SK-N-SH (cell line): ENCODE results near the gene PSEN2. TPM values are rescaled to one million over a fixed set of nuclear protein-coding genes. Genes with fewer than 3 reads are reported as not detected.

Experiments used
- CTCF ChIA-PET: fragments of 300-600, 350-600 bp; formaldehyde crosslinking; extraction: SDS; loops from one replicate; lab custom pipeline; 2021; lab: Yijun Ruan, JAX
- POLR2A ChIA-PET: fragments of 350-600 bp; sonication (Branson Sonifier 250); formaldehyde crosslinking; extraction: SDS; loops from one replicate; lab custom pipeline; 2020; ENCODE audit warnings: antibody characterized with exemption, inconsistent platforms; lab: Yijun Ruan, JAX
- DNase-seq: peaks from one replicate; pipeline ENCODE4 v3.0.0; 2012
- H2AFZ ChIP-seq: fragments of 200-600 bp; sonication (generic); 2 replicates; pipeline ENCODE4 v1.8.1; 2016; ENCODE audit warnings: antibody characterized with exemption, mild to moderate bottlenecking, low read depth
- H3F3A ChIP-seq: fragments of 200-600 bp; sonication (generic); replicated peaks from 2 replicates; pipeline ENCODE3; 2016; ENCODE audit warnings: antibody characterized with exemption, mild to moderate bottlenecking; ENCODE audit not compliant: insufficient read depth
- H3K27ac ChIP-seq, 2 experiments: fragments of 200-500 bp in 1 of 2; fragments of 200-600 bp in 1 of 2; sonication (Bioruptor generic) in 1 of 2; sonication (generic), shearing (Covaris generic) in 1 of 2; 2 replicates each; pipeline versions ENCODE4 v1.5.1 to v1.6.1; 2014 to 2016; ENCODE audit warnings: low read depth in 2 of 2, inconsistent platforms in 1 of 2, low read length in 1 of 2, mild to moderate bottlenecking in 1 of 2, mixed read lengths in 1 of 2
- H3K27me3 ChIP-seq: fragments of 200-600 bp; sonication (generic), shearing (Covaris generic); 2 replicates; pipeline ENCODE4 v1.6.1; 2016; ENCODE audit warnings: mixed run types; ENCODE audit not compliant: insufficient read depth
- H3K36me3 ChIP-seq, 2 experiments: fragments of 200-500 bp in 1 of 2; fragments of 200-600 bp in 1 of 2; sonication (Bioruptor generic) in 1 of 2; sonication (generic) in 1 of 2; replicated peaks in 1 of 2; 2 replicates each; pipeline versions ENCODE3 to v1.5.1; 2014 to 2016; ENCODE audit warnings: low read length in 1 of 2, mild to moderate bottlenecking in 1 of 2; ENCODE audit not compliant: insufficient read depth in 2 of 2, control insufficient read depth in 1 of 2
- H3K4me1 ChIP-seq, 2 experiments: fragments of 200-500 bp in 1 of 2; fragments of 200-600 bp in 1 of 2; sonication (Bioruptor generic) in 1 of 2; sonication (generic), shearing (Covaris generic) in 1 of 2; 2 replicates each; pipeline versions ENCODE4 v1.5.1 to v1.6.1; 2014 to 2016; ENCODE audit warnings: low read depth in 1 of 2, low read length in 1 of 2, mixed run types in 1 of 2; ENCODE audit not compliant: insufficient read depth in 2 of 2, control insufficient read depth in 1 of 2
- H3K4me2 ChIP-seq: fragments of 200-600 bp; sonication (generic), shearing (Covaris generic); 2 replicates; pipeline ENCODE4 v1.6.1; 2017; ENCODE audit warnings: mixed run types
- H3K4me3 ChIP-seq, 2 experiments: fragments of 200-500 bp in 1 of 2; fragments of 200-600 bp in 1 of 2; sonication (Bioruptor generic) in 1 of 2; sonication (generic), shearing (Covaris generic) in 1 of 2; 2 replicates each; pipeline versions ENCODE4 v1.5.1 to v1.8.1; 2014 to 2016; ENCODE audit warnings: low read depth in 2 of 2, inconsistent platforms in 1 of 2, low read length in 1 of 2, mild to moderate bottlenecking in 1 of 2, mixed read lengths in 1 of 2, moderate library complexity in 1 of 2
- H3K79me2 ChIP-seq: fragments of 200-600 bp; sonication (generic); 2 replicates; pipeline ENCODE4 v1.8.1; 2017; ENCODE audit warnings: mild to moderate bottlenecking; ENCODE audit not compliant: insufficient read depth
- H3K9ac ChIP-seq: fragments of 200-600 bp; sonication (generic); 2 replicates; pipeline ENCODE4 v1.6.1; 2017; ENCODE audit warnings: mixed run types
- H3K9me2 ChIP-seq: fragments of 200-600 bp; sonication (generic); 2 replicates; pipeline ENCODE4 v1.6.1; 2017; ENCODE audit warnings: mixed run types
- H3K9me3 ChIP-seq: fragments of 200-600 bp; sonication (generic); 2 replicates; pipeline ENCODE4 v1.6.1; 2017; ENCODE audit warnings: mixed run types, mild to moderate bottlenecking, moderate library complexity
- H4K20me1 ChIP-seq: fragments of 200-600 bp; sonication (generic); 2 replicates; pipeline ENCODE4 v1.6.1; 2017; ENCODE audit warnings: mild to moderate bottlenecking, mixed run types; ENCODE audit not compliant: insufficient read depth
- EP300 ChIP-seq, 2 experiments: IDR thresholded peaks; 2 replicates each; pipeline versions ENCODE4 v1.4.0 to v1.6.1; 2012; ENCODE audit warnings: borderline replicate concordance in 1 of 2, low read depth in 1 of 2, low read length in 1 of 2
- EZH2phosphoT487 ChIP-seq: fragments of 200-600 bp; sonication (generic); IDR thresholded peaks from 2 replicates; pipeline ENCODE4 v1.6.1; 2017; ENCODE audit warnings: low read depth, mixed run types, mild to moderate bottlenecking, antibody characterized with exemption, moderate library complexity, borderline replicate concordance
- GATA2 ChIP-seq: sonication (generic); formaldehyde crosslinking; IDR thresholded peaks from 2 replicates; pipeline ENCODE4 v1.5.0; 2020; ENCODE audit warnings: mild to moderate bottlenecking, missing genetic modification reagents
- NFIC ChIP-seq: IDR thresholded peaks from 2 replicates; pipeline ENCODE4 v1.4.0; 2012; ENCODE audit warnings: borderline replicate concordance
- POLR2AphosphoS5 ChIP-seq: IDR thresholded peaks from 2 replicates; pipeline ENCODE4 v1.6.1; 2012; ENCODE audit warnings: low read depth, low read length
- RAD21 ChIP-seq: IDR thresholded peaks from 2 replicates; pipeline ENCODE4 v1.6.1; 2012; ENCODE audit warnings: mild to moderate bottlenecking, low read length
- RFX5 ChIP-seq: IDR thresholded peaks from 2 replicates; pipeline ENCODE4 v1.6.1; 2012; ENCODE audit warnings: mild to moderate bottlenecking, improper control_type of control experiment, low read length
- RXRA ChIP-seq: IDR thresholded peaks from 2 replicates; pipeline ENCODE4 v1.4.0; 2012; ENCODE audit warnings: low read depth, mild to moderate bottlenecking, borderline replicate concordance
- WGBS: methylation state at CpG from one replicate; pipeline ENCODE4 v1.1.6; 2017; ENCODE audit warnings: low lambda C conversion rate; 5-methylcytosine and 5-hydroxymethylcytosine counted together
- polyA plus RNA-seq, 3 experiments: library from polyadenylated mRNA; depleted of rRNA; stranded (reverse); fragments of >200 nt; gene quantifications; 2 replicates each; pipeline ENCODE4 v1.2.3, GENCODE V29; 2012
- TF ChIP-seq, protein P1 (sequence below): IDR thresholded peaks from 2 replicates; pipeline ENCODE4 v1.6.1; 2012; ENCODE audit warnings: mild to moderate bottlenecking, low read depth, low read length, moderate library complexity
- TF ChIP-seq, protein P2 (sequence below): IDR thresholded peaks from 2 replicates; pipeline ENCODE4 v1.4.0; 2012; ENCODE audit warnings: low read depth, borderline replicate concordance

PSEN2 gene
- polyA plus RNA-seq, 1 of the 3 experiments (the other 2 are of a cell fraction), result 20.2 TPM

DNA sequence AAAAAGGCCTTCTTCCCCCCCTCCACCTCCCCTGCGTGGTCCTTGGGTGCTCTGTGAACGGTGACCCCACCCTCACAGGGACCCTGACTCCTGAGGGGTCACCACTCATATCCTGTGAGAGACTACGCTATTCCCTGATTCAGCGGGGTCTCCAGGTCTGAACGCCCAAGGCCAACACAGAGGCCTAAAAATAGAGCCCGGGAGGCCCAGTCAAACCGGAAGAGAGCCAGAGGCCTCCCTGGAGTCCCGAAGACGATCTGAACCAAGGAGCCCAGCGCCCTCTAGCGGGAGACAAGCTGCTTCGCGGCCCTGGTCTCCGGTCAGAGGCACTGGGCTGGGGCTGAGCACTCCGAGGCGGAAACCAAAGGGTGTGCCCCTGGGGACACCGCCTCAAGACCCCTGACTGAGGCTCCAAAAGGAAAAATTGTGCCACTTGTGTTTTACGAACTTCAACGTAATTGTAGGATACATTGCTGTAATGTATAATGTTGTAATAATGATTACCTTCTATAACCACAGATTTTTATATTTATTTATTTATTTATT is 42.4 kb upstream of the PSEN2 start (continued):
- TF ChIP-seq, protein P1, sequence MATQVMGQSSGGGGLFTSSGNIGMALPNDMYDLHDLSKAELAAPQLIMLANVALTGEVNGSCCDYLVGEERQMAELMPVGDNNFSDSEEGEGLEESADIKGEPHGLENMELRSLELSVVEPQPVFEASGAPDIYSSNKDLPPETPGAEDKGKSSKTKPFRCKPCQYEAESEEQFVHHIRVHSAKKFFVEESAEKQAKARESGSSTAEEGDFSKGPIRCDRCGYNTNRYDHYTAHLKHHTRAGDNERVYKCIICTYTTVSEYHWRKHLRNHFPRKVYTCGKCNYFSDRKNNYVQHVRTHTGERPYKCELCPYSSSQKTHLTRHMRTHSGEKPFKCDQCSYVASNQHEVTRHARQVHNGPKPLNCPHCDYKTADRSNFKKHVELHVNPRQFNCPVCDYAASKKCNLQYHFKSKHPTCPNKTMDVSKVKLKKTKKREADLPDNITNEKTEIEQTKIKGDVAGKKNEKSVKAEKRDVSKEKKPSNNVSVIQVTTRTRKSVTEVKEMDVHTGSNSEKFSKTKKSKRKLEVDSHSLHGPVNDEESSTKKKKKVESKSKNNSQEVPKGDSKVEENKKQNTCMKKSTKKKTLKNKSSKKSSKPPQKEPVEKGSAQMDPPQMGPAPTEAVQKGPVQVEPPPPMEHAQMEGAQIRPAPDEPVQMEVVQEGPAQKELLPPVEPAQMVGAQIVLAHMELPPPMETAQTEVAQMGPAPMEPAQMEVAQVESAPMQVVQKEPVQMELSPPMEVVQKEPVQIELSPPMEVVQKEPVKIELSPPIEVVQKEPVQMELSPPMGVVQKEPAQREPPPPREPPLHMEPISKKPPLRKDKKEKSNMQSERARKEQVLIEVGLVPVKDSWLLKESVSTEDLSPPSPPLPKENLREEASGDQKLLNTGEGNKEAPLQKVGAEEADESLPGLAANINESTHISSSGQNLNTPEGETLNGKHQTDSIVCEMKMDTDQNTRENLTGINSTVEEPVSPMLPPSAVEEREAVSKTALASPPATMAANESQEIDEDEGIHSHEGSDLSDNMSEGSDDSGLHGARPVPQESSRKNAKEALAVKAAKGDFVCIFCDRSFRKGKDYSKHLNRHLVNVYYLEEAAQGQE, result no peak
- TF ChIP-seq NFIC, result no peak
- TF ChIP-seq RFX5, result no peak
- no peak for TF ChIP-seq GATA2 (CRISPR knock-in tag)
- TF ChIP-seq RAD21, result peak; percentile 93
- no peak for TF ChIP-seq RXRA
- TF ChIP-seq, protein P2, sequence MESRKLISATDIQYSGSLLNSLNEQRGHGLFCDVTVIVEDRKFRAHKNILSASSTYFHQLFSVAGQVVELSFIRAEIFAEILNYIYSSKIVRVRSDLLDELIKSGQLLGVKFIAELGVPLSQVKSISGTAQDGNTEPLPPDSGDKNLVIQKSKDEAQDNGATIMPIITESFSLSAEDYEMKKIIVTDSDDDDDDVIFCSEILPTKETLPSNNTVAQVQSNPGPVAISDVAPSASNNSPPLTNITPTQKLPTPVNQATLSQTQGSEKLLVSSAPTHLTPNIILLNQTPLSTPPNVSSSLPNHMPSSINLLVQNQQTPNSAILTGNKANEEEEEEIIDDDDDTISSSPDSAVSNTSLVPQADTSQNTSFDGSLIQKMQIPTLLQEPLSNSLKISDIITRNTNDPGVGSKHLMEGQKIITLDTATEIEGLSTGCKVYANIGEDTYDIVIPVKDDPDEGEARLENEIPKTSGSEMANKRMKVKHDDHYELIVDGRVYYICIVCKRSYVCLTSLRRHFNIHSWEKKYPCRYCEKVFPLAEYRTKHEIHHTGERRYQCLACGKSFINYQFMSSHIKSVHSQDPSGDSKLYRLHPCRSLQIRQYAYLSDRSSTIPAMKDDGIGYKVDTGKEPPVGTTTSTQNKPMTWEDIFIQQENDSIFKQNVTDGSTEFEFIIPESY, result no peak

DNA sequence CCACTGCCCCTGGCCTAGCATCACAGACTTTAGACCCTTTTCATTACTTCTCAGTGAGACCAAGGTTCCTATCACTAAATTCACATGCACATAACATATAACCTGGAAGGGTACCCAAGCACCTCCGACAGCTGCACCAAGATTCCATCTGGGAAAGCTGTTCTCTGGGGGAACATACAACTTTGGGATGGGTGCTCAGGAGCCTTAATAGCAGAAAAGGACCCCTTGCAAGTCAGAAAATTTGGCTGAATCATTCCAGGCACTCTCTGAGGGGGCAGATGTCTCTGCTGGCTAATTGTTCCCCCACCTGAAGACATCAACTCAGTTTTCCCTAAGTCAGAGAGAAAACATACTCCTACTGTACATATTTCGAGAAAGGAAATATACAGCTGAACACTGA is 41.3 kb upstream of the PSEN2 start:
- no peaks in the 10 kb centered on the region; the same call in 1 of the 2 replicates for H3K27me3 ChIP-seq
- H3K36me3 ChIP-seq, result no peaks in the 10 kb centered on the region
- H4K20me1 ChIP-seq, result no peaks in the 10 kb centered on the region
- H3K4me2 ChIP-seq, result no peak overlapping the region
- H2AFZ ChIP-seq, result no peak overlapping the region
- DNase-seq, result no peak
- ChIA-PET POLR2A (interaction anchor here (0.9 kb wide), 1 partner anchor 18 kb away, joined by 3 read pairs; no protein-coding TSS in a partner anchor), CTCF (interaction anchor here (0.9 to 5.8 kb wide), 13 partner anchors 12 to 282 kb away, joined by 3 to 120 read pairs (median 5); no protein-coding TSS in a partner anchor)
- H3K4me1 ChIP-seq, result peaks cover 0 to 2% of the 10 kb centered on the region in 2 experiments; a peak in 1 of 4 replicates
- no peak overlapping the region for H3K4me3 ChIP-seq
- H3K9me2 ChIP-seq, result no peaks in the 10 kb centered on the region
- H3K79me2 ChIP-seq, result no peaks in the 10 kb centered on the region
- no peaks in the 10 kb centered on the region for H3K9me3 ChIP-seq
- TF ChIP-seq EP300 (IDR thresholded peaks at IDR 0.05; ENCODE audit: borderline replicate concordance in 1 of 2, low read depth in 1 of 2, low read length in 1 of 2) (no peak), POLR2AphosphoS5 (no peak), EZH2phosphoT487 (no peak)
- no peak overlapping the region for H3K9ac ChIP-seq
- no peak overlapping the region for H3K27ac ChIP-seq
- H3F3A ChIP-seq, result no peaks in the 10 kb centered on the region
- 54% methylated on average over 2 of the region's 2 CpGs for WGBS
